WERI-Rb-1 (cell line): ENCODE measurements around the gene COL20A1.

Source experiments
- DNase-seq: peaks from one replicate; pipeline ENCODE4 v3.0.0-alpha.2; 2020
- H3K27ac ChIP-seq: fragments of 250-450 bp; sonication (Bioruptor Pico); 2 replicates; pipeline ENCODE4 v1.5.1; 2020; ENCODE audit warnings: mild to moderate bottlenecking, moderate library complexity
- H3K27me3 ChIP-seq: fragments of 250-450 bp; sonication (Bioruptor Pico); 2 replicates; pipeline ENCODE4 v1.5.1; 2021; ENCODE audit warnings: mild to moderate bottlenecking, low read depth, moderate library complexity; ENCODE audit not compliant: insufficient read depth, severe bottlenecking
- H3K36me3 ChIP-seq: fragments of 250-450 bp; sonication (Bioruptor Pico); 2 replicates; pipeline ENCODE4 v1.5.1; 2020; ENCODE audit warnings: mild to moderate bottlenecking, moderate library complexity
- H3K4me3 ChIP-seq: 2 replicates; pipeline ENCODE4 v1.5.1; 2011; ENCODE audit warnings: low read depth, mild to moderate bottlenecking, control low read depth, low read length
- H3K9me3 ChIP-seq: fragments of 250-450 bp; sonication (Bioruptor Pico); 2 replicates; pipeline ENCODE4 v1.5.1; 2021; ENCODE audit warnings: mild to moderate bottlenecking, moderate library complexity; ENCODE audit not compliant: severe bottlenecking
- CTCF ChIP-seq: IDR thresholded peaks from 2 replicates; pipeline ENCODE4 v1.5.1; 2011; ENCODE audit warnings: low read depth, mild to moderate bottlenecking, control low read depth, inconsistent platforms, low read length

COL20A1 gene

DNA sequence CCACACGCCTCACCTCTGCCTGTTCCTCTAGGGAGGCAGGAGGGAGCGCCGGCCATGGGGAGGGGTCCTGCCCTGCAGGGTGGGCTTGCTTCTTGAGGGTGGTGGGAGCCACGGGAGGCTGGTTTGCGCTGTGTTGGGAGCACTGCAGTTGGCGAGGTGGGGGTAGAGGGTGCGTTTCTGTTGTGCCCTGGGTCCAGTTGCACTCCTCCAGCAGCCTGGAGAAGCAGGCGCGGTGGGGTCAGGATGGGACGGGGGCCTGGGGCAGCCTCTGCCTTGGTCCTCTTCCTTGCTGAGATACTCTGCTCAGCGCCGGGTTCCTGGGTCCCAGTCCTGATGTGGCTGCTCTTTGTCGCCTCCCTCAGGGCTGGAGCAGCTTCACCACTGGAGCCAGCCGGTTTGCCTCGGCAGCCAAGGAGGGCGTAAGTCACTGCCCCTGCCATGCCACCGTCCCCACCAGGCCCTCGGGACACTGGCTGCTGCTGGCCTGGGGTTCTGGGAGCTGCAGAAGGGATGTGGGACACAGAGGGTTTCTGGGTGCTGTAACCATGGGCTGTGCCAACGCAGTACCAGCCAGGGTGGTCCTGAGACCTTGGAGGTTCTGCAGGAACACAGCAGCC is 11.9 kb upstream of the COL20A1 start:
- Histone ChIP-seq H3K36me3 (peaks cover 61% of the 10 kb centered on the region), H3K27me3 (no peaks in the 10 kb centered on the region), H3K4me3 (no peak overlapping the region), H3K9me3 (no peaks in the 10 kb centered on the region), H3K27ac (no peak overlapping the region)
- peak; percentile 76 for TF ChIP-seq CTCF
- peak; percentile 44 for DNase-seq

DNA sequence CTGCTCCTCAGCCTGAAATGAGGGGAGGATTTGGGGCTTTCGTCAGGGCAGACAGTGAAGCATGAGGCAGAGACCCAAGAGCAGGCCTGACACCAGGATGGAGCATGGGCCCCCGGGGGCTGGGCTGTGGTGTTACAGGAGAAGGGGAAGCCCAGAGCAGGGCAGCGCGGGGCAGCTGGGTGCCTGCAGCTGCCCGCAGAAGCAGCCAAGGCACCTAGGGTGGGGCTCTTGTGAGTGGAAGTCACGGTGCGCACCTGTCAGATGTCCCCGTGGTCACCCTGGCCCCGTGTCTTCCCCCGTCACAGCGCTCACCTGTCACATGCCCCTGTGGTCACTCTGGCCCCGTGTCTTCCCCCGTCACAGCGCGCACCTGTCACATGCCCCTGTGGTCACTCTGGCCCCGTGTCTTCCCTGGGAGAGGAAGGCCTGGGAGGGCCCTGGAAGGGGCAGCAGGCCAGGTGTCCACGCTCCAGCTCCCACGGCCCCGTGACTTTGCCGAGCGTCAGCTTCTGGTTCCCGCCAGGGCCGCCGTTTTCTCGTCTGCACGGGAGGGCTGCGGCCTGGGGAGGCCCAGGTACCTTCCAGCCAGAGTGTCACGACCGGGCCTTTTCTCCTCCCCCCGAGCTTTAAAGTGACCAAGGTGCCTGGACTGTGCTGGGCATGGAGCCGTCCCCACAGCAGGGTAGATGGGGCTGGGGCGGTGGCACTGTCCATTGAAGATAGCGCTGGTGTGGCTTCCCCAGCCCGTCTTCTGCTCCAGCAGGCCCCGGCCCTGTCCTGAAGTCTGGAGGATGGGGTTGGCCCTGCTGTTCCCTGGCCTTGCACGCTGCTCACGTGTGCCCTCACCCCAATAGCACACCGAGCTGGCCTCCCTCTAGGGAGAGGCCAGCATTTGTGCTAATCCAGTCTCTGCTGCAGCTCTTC is 11.0 kb upstream of the COL20A1 start:
- DNase-seq = no peak
- TF ChIP-seq CTCF = no peak
- H3K4me3 ChIP-seq = no peak overlapping the region
- peaks cover 51% of the 10 kb centered on the region for H3K36me3 ChIP-seq
- H3K27ac ChIP-seq = no peak overlapping the region
- no peaks in the 10 kb centered on the region for H3K9me3 ChIP-seq
- no peaks in the 10 kb centered on the region for H3K27me3 ChIP-seq

DNA sequence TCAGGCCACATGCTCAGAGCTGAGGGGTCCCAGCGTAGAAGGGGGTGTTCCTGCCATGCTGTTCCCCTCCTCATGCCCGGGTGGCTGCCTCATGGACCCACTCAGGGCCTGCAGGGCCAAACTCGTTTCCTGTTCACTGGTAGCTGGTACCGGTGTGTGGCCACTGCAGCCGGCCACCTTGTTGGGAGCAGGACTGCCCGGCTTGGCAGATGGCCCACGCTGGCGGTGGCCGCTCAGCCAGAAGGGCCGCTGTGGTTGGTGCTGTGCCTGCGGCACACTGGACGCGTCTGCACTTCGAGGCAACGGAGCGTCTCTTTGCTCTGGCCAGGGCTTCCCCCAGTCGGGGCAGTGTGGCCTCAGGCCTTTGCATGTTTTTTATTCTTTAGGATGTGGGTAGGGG is 10.0 kb upstream of the COL20A1 start:
- no peak overlapping the region for H3K27ac ChIP-seq
- H3K9me3 ChIP-seq = no peaks in the 10 kb centered on the region
- H3K27me3 ChIP-seq = no peaks in the 10 kb centered on the region
- no peak overlapping the region for H3K4me3 ChIP-seq
- TF ChIP-seq CTCF = no peak
- H3K36me3 ChIP-seq = peaks cover 45% of the 10 kb centered on the region
- DNase-seq = no peak

- no peak overlapping the region for H3K27ac ChIP-seq
- no peaks in the 10 kb centered on the region for H3K9me3 ChIP-seq
- no peaks in the 10 kb centered on the region for H3K27me3 ChIP-seq
- peaks cover 46% of the 10 kb centered on the region for H3K36me3 ChIP-seq
- no peak overlapping the region for H3K4me3 ChIP-seq
- no peak for DNase-seq
- TF ChIP-seq CTCF = no peak
Observed at GRCh38 chr20:63283397-63284082, 9.4 kb upstream of the COL20A1 start.

DNA sequence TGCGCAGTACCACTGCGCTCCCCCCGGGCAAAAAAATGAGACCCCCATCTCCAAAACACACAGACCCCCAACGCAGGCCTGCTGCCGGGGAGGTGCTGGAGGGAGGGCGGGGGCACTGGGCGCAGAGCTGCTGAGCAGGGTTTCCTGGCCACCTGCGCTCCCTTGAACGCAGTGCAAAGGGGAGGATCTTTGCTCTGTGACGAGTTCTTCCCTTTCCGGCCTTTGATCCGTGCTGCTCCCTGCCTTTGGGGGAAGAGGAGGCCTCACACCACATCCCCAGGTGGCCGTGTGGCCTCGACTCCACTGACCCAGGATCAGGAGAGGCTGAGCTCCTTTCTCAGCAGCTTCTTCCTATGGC is 8.9 kb upstream of the COL20A1 start:
- no peak for TF ChIP-seq CTCF
- H3K9me3 ChIP-seq = no peaks in the 10 kb centered on the region
- H3K27me3 ChIP-seq = no peaks in the 10 kb centered on the region
- H3K36me3 ChIP-seq = peaks cover 46% of the 10 kb centered on the region
- H3K4me3 ChIP-seq = no peak overlapping the region
- H3K27ac ChIP-seq = no peak overlapping the region
- no peak for DNase-seq
